OCI-LY1 (cell line): ENCODE results near the gene CKB.
A peak's percentile ranks its signal among the peaks of the same experiment; 100 is the strongest.

Source experiments
- EZH2 ChIP-seq: fragments of 200-600 bp; sonication (generic), shearing (Covaris generic); IDR thresholded peaks from 2 replicates; pipeline ENCODE4 v1.8.0; 2017; ENCODE audit warnings: borderline replicate concordance, mixed run types, mild to moderate bottlenecking, antibody characterized with exemption, low read length, moderate library complexity, mixed read lengths
- TF ChIP-seq, protein P1 (sequence below): fragments of 200-600 bp; sonication (generic), shearing (Covaris generic); IDR thresholded peaks from 2 replicates; pipeline ENCODE4 v1.5.1; 2017; ENCODE audit warnings: mild to moderate bottlenecking, antibody characterized with exemption, low read length, moderate library complexity, mixed read lengths

GRCh38 chr14:103520657-103521437 is 1.8 kb downstream of the CKB start:
- TF ChIP-seq, protein P1, sequence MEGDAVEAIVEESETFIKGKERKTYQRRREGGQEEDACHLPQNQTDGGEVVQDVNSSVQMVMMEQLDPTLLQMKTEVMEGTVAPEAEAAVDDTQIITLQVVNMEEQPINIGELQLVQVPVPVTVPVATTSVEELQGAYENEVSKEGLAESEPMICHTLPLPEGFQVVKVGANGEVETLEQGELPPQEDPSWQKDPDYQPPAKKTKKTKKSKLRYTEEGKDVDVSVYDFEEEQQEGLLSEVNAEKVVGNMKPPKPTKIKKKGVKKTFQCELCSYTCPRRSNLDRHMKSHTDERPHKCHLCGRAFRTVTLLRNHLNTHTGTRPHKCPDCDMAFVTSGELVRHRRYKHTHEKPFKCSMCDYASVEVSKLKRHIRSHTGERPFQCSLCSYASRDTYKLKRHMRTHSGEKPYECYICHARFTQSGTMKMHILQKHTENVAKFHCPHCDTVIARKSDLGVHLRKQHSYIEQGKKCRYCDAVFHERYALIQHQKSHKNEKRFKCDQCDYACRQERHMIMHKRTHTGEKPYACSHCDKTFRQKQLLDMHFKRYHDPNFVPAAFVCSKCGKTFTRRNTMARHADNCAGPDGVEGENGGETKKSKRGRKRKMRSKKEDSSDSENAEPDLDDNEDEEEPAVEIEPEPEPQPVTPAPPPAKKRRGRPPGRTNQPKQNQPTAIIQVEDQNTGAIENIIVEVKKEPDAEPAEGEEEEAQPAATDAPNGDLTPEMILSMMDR, result peak; percentile 58
- no peak for TF ChIP-seq EZH2
